Breast epithelium (tissue), 4 donors: ENCODE measurements around the gene ATP5F1E. TPM values are rescaled to one million over a fixed set of nuclear protein-coding genes. Genes with fewer than 3 reads are reported as not detected.

Experiments used
- DNase-seq, 2 donors: peaks; one replicate each; pipeline ENCODE4 v3.0.0-alpha.2; 2019; ENCODE audit warnings: low spot score in 2 of 2
- H3K27ac ChIP-seq, 2 donors: fragments of 200-600 bp; sonication (generic) in 1 of 2; one replicate each; pipeline ENCODE4 v1.5.1; 2016 to 2019; ENCODE audit warnings: mild to moderate bottlenecking in 1 of 2
- H3K27me3 ChIP-seq, 2 donors: fragments of 200-600 bp; sonication (generic) in 1 of 2; one replicate each; pipeline versions ENCODE4 v1.5.1 to v1.6.0; 2017 to 2019; ENCODE audit warnings: control low read depth in 1 of 2, mild to moderate bottlenecking in 1 of 2
- H3K36me3 ChIP-seq: fragments of 200-600 bp; one replicate; pipeline ENCODE4 v1.5.1; 2019
- H3K4me1 ChIP-seq, 2 donors: fragments of 200-600 bp; sonication (generic); one replicate each; pipeline ENCODE4 v1.5.1; 2016 to 2019; ENCODE audit warnings: control low read depth in 1 of 2
- H3K4me3 ChIP-seq, 3 donors: fragments of 200-600 bp; sonication (generic); 1 replicate in 2 of 3; 2 replicates in 1 of 3; pipeline ENCODE4 v1.5.1; 2016 to 2019; ENCODE audit warnings: mild to moderate bottlenecking in 3 of 3, moderate library complexity in 2 of 3
- H3K9me3 ChIP-seq, 2 donors: fragments of 200-600 bp; sonication (generic) in 1 of 2; one replicate each; pipeline ENCODE4 v1.5.1; 2016 to 2019; ENCODE audit warnings: control low read depth in 1 of 2
- POLR2A ChIP-seq: fragments of 450-650 bp; IDR thresholded peaks from one replicate; pipeline ENCODE4 v1.6.1; 2016; ENCODE audit warnings: antibody characterized with exemption, mild to moderate bottlenecking, moderate library complexity
- POLR2AphosphoS5 ChIP-seq, 3 donors: sonication (generic); formaldehyde crosslinking; IDR thresholded peaks; one replicate each; pipeline ENCODE4 v1.6.1; 2017; ENCODE audit warnings: antibody characterized with exemption in 3 of 3
- intact Hi-C: fragments of 100-400 bp; cut with DNase I; formaldehyde crosslinking; loops from one replicate; pipeline ENCODE4 v1.15.1; 2023; ENCODE audit warnings: low total_unique reads
- total RNA-seq, 3 donors: library from RNA; depleted of rRNA; stranded (reverse); fragments of >200 nt; gene quantifications; one replicate each; pipeline ENCODE4 v1.1.0, GENCODE V29; 2016
- TF ChIP-seq, protein P1 (sequence below), 3 donors: fragments of 450-650 bp; IDR thresholded peaks; one replicate each; pipeline ENCODE4 v1.5.1; 2016 to 2017; ENCODE audit warnings: antibody characterized with exemption in 3 of 3, mild to moderate bottlenecking in 3 of 3, moderate library complexity in 3 of 3

Gene ATP5F1E
- 10 to 100 TPM; 25.6 to 36.4 (median 31.4) TPM for total RNA-seq

DNA sequence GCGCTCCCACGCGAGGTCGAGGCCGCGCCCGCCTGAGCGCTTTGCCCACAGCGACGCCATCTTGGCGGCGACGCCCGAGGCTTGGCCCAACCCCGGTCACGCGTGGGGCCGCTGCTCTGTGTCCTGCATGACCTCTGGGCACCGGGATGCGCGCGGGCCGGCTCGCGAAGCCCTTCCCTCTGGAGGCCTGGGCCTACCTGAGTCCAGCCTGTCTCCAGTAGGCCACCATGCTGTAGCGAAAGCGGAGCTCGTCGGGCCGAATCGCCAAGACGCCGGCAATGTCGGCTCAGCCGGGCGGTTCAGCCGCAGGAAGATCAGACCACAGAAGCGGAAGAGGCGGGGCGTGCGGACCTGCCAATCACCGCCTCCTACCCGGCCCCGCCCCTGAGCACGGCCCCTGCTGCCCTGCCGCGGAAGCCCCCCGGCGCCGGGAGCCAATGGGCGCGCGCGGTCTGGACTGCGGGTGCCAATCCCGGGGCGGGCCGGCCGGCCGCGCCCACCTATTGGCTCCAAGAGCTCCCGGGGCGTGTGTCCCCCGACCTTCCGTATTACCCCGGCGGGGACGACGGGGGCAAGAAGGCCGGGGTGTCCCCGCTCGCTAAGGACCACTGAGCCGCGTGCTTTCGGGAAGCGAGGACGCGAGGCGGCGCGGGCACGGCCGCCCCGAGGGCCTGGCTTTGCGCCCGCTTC, at the start of gene ATP5F1E:
TSS of gene ATP5F1E (minus strand) at position 313 of the 690 bp plus-strand sequence. CDS start at position 229, 84 bp downstream.
- TF ChIP-seq, protein P1, sequence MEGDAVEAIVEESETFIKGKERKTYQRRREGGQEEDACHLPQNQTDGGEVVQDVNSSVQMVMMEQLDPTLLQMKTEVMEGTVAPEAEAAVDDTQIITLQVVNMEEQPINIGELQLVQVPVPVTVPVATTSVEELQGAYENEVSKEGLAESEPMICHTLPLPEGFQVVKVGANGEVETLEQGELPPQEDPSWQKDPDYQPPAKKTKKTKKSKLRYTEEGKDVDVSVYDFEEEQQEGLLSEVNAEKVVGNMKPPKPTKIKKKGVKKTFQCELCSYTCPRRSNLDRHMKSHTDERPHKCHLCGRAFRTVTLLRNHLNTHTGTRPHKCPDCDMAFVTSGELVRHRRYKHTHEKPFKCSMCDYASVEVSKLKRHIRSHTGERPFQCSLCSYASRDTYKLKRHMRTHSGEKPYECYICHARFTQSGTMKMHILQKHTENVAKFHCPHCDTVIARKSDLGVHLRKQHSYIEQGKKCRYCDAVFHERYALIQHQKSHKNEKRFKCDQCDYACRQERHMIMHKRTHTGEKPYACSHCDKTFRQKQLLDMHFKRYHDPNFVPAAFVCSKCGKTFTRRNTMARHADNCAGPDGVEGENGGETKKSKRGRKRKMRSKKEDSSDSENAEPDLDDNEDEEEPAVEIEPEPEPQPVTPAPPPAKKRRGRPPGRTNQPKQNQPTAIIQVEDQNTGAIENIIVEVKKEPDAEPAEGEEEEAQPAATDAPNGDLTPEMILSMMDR (IDR thresholded peaks at IDR 0.05): no peak
- TF ChIP-seq POLR2A (peak; percentile 91), POLR2AphosphoS5 (IDR thresholded peaks at IDR 0.05) (peak; percentile 88 to 94 (median 93))
- Histone ChIP-seq H3K27ac (peak within 1 kb of the TSS; percentile 88 to 89), H3K27me3 (no peaks in the 10 kb centered on the region), H3K9me3 (no peaks in the 10 kb centered on the region), H3K4me3 (peak within 1 kb of the TSS; percentile 82 to 87 (median 82)), H3K36me3 (no peaks in the 10 kb centered on the region), H3K4me1 (peaks cover 0 to 5% of the 10 kb centered on the region in 2 donors)
- intact Hi-C loops: no loop called here
- DNase-seq: peak; percentile 94 to 96

DNA sequence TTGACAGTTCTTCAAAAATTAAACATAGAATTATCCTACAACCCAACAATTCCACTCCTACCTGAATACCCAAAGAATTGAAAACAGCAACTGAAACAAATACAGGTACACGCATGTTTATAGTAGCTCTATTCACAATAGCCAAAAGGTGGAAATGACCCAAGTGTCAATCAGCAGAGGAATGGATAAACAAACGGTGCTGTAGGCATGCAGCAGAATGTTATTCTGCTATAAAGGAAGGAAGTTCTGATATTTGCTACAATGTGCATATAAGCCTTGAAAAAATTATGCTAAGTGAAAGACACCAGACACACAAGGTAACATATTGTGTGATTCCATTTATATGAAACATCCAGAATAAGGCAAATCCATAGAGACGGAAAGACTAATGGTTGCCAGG, 48.9 kb upstream of the ATP5F1E start:
- DNase-seq: no peak
- Histone ChIP-seq H3K36me3 (no peaks in the 10 kb centered on the region), H3K27ac (no peak overlapping the region), H3K4me1 (no peaks in the 10 kb centered on the region), H3K9me3 (no peaks in the 10 kb centered on the region), H3K27me3 (no peaks in the 10 kb centered on the region), H3K4me3 (no peak overlapping the region)
- intact Hi-C loops: loop anchor here (10.0 kb wide), 1 partner anchor 324 kb away; no protein-coding TSS in a partner anchor
- TF ChIP-seq, protein P1 (IDR thresholded peaks at IDR 0.05): no peak
- TF ChIP-seq POLR2A (no peak), POLR2AphosphoS5 (IDR thresholded peaks at IDR 0.05) (no peak)

DNA sequence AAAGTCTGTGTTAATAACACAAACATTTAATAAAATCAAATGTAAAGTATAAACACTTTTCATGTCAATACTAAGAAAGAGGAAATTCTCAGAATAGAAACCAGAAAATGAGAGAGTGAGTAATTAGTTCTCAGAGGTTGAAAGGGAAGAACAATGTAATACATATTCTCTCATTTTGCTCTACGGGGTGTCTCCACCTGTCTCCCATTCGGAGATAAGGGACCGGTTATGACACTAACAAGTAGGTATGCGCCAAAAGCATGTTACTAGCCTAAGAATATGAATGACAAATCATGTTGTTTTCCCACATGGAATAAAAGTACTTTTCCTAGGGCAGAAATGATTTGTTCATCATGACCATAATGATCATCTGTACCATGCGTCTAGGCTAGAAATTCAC, 46.1 kb upstream of the ATP5F1E start:
- Histone ChIP-seq H3K27me3 (peaks cover 0 to 5% of the 10 kb centered on the region in 2 donors), H3K27ac (no peak overlapping the region), H3K4me1 (no peaks in the 10 kb centered on the region), H3K4me3 (no peak overlapping the region), H3K36me3 (no peaks in the 10 kb centered on the region), H3K9me3 (no peaks in the 10 kb centered on the region)
- TF ChIP-seq POLR2AphosphoS5 (IDR thresholded peaks at IDR 0.05) (no peak), POLR2A (no peak)
- TF ChIP-seq, protein P1 (IDR thresholded peaks at IDR 0.05): no peak
- intact Hi-C loops: no loop called here
- DNase-seq: no peak

- TF ChIP-seq POLR2A: no peak
- intact Hi-C loops: no loop called here
- Histone ChIP-seq H3K9me3 (no peaks in the 10 kb centered on the region), H3K36me3 (no peaks in the 10 kb centered on the region), H3K27ac (no peak overlapping the region), H3K4me3 (no peak overlapping the region), H3K27me3 (peaks cover 0 to 5% of the 10 kb centered on the region in 2 donors), H3K4me1 (no peaks in the 10 kb centered on the region)
- no peak for DNase-seq
Measured at GRCh38 chr20:59077705-59078104, 45.6 kb upstream of the ATP5F1E start.

DNA sequence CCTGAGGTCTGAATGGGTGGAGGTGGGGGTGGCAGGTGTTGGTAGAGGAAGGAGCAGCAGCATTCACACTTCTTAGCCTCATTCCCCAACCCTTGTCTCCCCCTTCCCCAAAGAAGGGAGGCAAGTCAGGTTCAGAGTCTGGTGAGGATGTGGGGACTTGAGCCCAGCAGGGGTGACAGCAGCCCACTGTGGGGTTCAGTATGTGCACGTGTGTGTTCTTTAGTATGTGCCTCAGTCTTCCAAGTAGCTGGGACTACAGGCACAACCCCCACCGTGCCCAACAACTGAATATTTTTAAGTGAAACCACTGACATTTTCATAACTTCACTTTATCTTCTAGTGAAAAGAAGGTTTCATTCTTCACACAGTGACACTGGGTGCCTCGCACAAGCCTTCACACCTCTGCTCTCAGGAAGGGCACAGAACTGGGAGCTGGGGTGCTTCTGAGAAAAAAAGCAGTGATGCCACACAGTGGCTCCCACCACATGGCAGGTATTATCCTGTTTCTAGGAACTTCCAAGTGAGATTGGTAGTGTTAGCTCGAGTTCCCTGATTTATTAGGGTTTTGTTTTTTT, 43.9 kb upstream of the ATP5F1E start:
- Histone ChIP-seq H3K4me3 (no peak overlapping the region), H3K4me1 (no peaks in the 10 kb centered on the region), H3K27me3 (peaks cover 0 to 5% of the 10 kb centered on the region in 2 donors), H3K27ac (no peak overlapping the region), H3K36me3 (no peaks in the 10 kb centered on the region), H3K9me3 (no peaks in the 10 kb centered on the region)
- intact Hi-C loops: no loop called here
- TF ChIP-seq, protein P1 (IDR thresholded peaks at IDR 0.05): no peak
- no peak for TF ChIP-seq POLR2A
- no peak for TF ChIP-seq POLR2AphosphoS5 (IDR thresholded peaks at IDR 0.05)
- DNase-seq: no peak
